GM23338 (cell line): ENCODE results near the gene RTF1.

ENCODE experiments used
- EZH2 ChIP-seq: fragments of 200-600 bp; sonication (generic); IDR thresholded peaks from one replicate; pipeline ENCODE4 v1.8.0; 2017; ENCODE audit warnings: antibody characterized with exemption, mild to moderate bottlenecking, low read depth; ENCODE audit not compliant: unreplicated experiment
- EZH2phosphoT487 ChIP-seq: fragments of 200-600 bp; sonication (generic); IDR thresholded peaks from one replicate; pipeline ENCODE4 v1.8.1; 2018; ENCODE audit warnings: antibody characterized with exemption; ENCODE audit not compliant: unreplicated experiment
- JUNB ChIP-seq: IDR thresholded peaks from one replicate; pipeline ENCODE4 v1.6.1; 2016; ENCODE audit warnings: antibody characterized with exemption; ENCODE audit not compliant: unreplicated experiment
- POLR2AphosphoS5 ChIP-seq: IDR thresholded peaks from 2 replicates; pipeline ENCODE4 v1.6.1; 2016; ENCODE audit warnings: antibody characterized with exemption, low read depth
- TF ChIP-seq, protein P1 (sequence below), 2 experiments: fragments of 200-600 bp in 1 of 2; sonication (generic) in 1 of 2; conservative IDR thresholded peaks; 2 replicates each; pipeline versions ENCODE4 v1.5.1 to v1.6.1; 2016 to 2017; ENCODE audit warnings: antibody characterized with exemption in 2 of 2, low read depth in 2 of 2, mild to moderate bottlenecking in 2 of 2, moderate library complexity in 1 of 2
- TF ChIP-seq, protein P2 (sequence below): IDR thresholded peaks from one replicate; pipeline ENCODE4 v1.6.1; 2018; ENCODE audit warnings: antibody characterized with exemption; ENCODE audit not compliant: unreplicated experiment

DNA sequence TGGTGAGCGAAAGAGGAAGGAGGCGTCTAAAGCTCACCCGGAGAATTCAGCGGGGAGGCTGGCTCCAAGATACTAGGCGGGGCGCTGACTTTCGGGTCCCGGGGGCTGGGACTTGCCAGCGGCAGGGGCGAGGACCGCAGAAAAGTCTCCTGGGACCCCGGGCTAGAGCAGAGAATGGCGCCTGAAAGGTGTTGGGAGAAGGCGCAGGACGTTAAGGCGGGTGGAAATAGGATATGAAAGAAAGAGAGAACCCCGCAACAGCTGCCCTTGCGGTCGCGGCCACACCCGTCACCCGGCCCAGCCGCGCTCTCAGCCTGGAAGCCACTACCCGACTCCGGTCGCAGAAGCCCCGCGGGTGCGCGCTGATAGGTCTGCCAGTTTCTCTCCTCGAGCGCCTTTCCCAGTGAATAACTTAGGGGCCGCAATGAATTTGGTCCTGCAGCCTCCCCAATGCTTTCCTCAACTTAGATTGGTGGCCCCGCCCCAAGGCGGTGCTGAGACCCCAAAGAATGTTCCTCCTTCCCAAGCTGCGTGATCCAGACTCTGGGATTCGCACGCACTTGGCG lies 96.1 kb downstream of the RTF1 start:
- TF ChIP-seq, protein P1, sequence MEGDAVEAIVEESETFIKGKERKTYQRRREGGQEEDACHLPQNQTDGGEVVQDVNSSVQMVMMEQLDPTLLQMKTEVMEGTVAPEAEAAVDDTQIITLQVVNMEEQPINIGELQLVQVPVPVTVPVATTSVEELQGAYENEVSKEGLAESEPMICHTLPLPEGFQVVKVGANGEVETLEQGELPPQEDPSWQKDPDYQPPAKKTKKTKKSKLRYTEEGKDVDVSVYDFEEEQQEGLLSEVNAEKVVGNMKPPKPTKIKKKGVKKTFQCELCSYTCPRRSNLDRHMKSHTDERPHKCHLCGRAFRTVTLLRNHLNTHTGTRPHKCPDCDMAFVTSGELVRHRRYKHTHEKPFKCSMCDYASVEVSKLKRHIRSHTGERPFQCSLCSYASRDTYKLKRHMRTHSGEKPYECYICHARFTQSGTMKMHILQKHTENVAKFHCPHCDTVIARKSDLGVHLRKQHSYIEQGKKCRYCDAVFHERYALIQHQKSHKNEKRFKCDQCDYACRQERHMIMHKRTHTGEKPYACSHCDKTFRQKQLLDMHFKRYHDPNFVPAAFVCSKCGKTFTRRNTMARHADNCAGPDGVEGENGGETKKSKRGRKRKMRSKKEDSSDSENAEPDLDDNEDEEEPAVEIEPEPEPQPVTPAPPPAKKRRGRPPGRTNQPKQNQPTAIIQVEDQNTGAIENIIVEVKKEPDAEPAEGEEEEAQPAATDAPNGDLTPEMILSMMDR (conservative IDR thresholded peaks at IDR 0.05; ENCODE audit: low read depth in 2 of 2): no peak
- TF ChIP-seq EZH2 (peak; percentile 84), JUNB (no peak), POLR2AphosphoS5 (no peak), EZH2phosphoT487 (peak; percentile 11)
- TF ChIP-seq, protein P2, sequence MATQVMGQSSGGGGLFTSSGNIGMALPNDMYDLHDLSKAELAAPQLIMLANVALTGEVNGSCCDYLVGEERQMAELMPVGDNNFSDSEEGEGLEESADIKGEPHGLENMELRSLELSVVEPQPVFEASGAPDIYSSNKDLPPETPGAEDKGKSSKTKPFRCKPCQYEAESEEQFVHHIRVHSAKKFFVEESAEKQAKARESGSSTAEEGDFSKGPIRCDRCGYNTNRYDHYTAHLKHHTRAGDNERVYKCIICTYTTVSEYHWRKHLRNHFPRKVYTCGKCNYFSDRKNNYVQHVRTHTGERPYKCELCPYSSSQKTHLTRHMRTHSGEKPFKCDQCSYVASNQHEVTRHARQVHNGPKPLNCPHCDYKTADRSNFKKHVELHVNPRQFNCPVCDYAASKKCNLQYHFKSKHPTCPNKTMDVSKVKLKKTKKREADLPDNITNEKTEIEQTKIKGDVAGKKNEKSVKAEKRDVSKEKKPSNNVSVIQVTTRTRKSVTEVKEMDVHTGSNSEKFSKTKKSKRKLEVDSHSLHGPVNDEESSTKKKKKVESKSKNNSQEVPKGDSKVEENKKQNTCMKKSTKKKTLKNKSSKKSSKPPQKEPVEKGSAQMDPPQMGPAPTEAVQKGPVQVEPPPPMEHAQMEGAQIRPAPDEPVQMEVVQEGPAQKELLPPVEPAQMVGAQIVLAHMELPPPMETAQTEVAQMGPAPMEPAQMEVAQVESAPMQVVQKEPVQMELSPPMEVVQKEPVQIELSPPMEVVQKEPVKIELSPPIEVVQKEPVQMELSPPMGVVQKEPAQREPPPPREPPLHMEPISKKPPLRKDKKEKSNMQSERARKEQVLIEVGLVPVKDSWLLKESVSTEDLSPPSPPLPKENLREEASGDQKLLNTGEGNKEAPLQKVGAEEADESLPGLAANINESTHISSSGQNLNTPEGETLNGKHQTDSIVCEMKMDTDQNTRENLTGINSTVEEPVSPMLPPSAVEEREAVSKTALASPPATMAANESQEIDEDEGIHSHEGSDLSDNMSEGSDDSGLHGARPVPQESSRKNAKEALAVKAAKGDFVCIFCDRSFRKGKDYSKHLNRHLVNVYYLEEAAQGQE: no peak
